Activated CD4-positive, alpha-beta memory T cell treated with anti-CD3 and anti-CD28 coated beads for 36 hours (primary cell): ENCODE data around the gene ELAVL2. TPM values are rescaled to one million over a fixed set of nuclear protein-coding genes. Genes with fewer than 3 reads are reported as not detected.

ENCODE experiments used
- CTCF ChIA-PET: fragments of 350-600 bp; sonication (Branson Sonifier 250); formaldehyde crosslinking; loops from one replicate; lab custom pipeline; 2021; ENCODE audit warnings: antibody characterized with exemption, inconsistent platforms; lab: Charles Lee
- POLR2A ChIA-PET: fragments of 350-600 bp; sonication (Branson Sonifier 250); formaldehyde crosslinking; loops from one replicate; lab custom pipeline; 2021; ENCODE audit warnings: antibody characterized with exemption; lab: Charles Lee
- DNase-seq: peaks from one replicate; pipeline ENCODE4 v3.0.0-alpha.2; 2020
- H3K27ac Mint-ChIP-seq: one replicate; pipeline ENCODE4 v1.8.0; 2021; ENCODE audit warnings: mixed read lengths
- H3K27me3 Mint-ChIP-seq: one replicate; pipeline ENCODE4 v1.8.0; 2021; ENCODE audit warnings: mixed read lengths
- H3K36me3 Mint-ChIP-seq: one replicate; pipeline ENCODE4 v1.8.0; 2021; ENCODE audit warnings: mixed read lengths
- H3K4me1 Mint-ChIP-seq: one replicate; pipeline ENCODE4 v1.8.0; 2021; ENCODE audit warnings: low read depth, mixed read lengths
- H3K4me3 Mint-ChIP-seq: one replicate; pipeline ENCODE4 v1.8.0; 2021; ENCODE audit warnings: mild to moderate bottlenecking, mixed read lengths
- H3K9me3 Mint-ChIP-seq: one replicate; pipeline ENCODE4 v1.8.0; 2021; ENCODE audit warnings: mixed read lengths
- intact Hi-C: fragments of 100-400 bp; cut with micrococcal nuclease; formaldehyde crosslinking; loops from one replicate; pipeline ENCODE4 v1.15.1; 2023
- total RNA-seq, 2 experiments: library from RNA; stranded (reverse); gene quantifications; one replicate each; pipeline ENCODE4 v1.2.3, GENCODE V29; 2021

Gene ELAVL2
- total RNA-seq, 2 experiments from 2014 or later = not detected

GRCh38 chr9:23829580-23830475 is 3.8 kb upstream of the ELAVL2 start:
- no peaks in the 10 kb centered on the region for H3K9me3 Mint-ChIP-seq

DNA sequence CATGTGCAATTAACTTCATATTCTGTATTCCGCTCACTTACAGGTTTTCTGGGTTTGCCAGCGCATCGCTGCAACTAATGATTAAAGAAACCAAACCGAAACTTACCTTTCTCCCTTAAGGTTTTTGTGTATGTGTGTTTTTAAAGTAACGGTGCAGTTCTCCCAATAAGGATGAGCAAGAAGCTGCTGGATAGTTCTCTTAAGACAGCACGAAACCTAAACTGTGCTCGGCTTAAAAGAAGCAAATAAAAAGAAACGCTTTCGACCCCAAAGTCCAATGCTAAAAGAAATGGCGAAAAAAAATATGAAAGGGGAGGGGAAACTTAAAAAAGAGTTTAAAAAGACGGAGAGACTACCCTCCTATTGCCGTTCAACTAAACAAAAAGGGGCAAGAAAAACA is 340 bp downstream of the ELAVL2 start:
- Mint-ChIP-seq H3K9me3 (no peaks in the 10 kb centered on the region), H3K4me1 (no peaks in the 10 kb centered on the region), H3K4me3 (no peak overlapping the region), H3K36me3 (peaks cover 8% of the 10 kb centered on the region), H3K27ac (no peak overlapping the region), H3K27me3 (peaks cover 53% of the 10 kb centered on the region)
- POLR2A ChIA-PET = no interaction called here
- CTCF ChIA-PET = no interaction called here
- DNase-seq = no peak
- intact Hi-C loops = loop anchor here (10.0 kb wide), 1 partner anchor 1851 kb away; no protein-coding TSS in a partner anchor

More at GRCh38 chr9:23829580-23830475, 3.8 kb upstream of the ELAVL2 start:
- Mint-ChIP-seq H3K4me1 (no peaks in the 10 kb centered on the region), H3K36me3 (peaks cover 2% of the 10 kb centered on the region), H3K27ac (no peak overlapping the region), H3K27me3 (peaks cover 34% of the 10 kb centered on the region), H3K4me3 (no peak overlapping the region)
- CTCF ChIA-PET = no interaction called here
- POLR2A ChIA-PET = no interaction called here
- DNase-seq = no peak
- intact Hi-C loops = loop anchor here (10.0 kb wide), 1 partner anchor 1855 kb away; no protein-coding TSS in a partner anchor

GRCh38 chr9:23824830-23825591 is 1.0 kb downstream of the ELAVL2 start:
- H3K9me3 Mint-ChIP-seq = no peaks in the 10 kb centered on the region
- POLR2A ChIA-PET = no interaction called here
- H3K36me3 Mint-ChIP-seq = peaks cover 10% of the 10 kb centered on the region
- DNase-seq = no peak
- no peak overlapping the region for H3K27ac Mint-ChIP-seq
- CTCF ChIA-PET = no interaction called here
- intact Hi-C loops = loop anchor here (10.0 kb wide), 1 partner anchor 1850 kb away; no protein-coding TSS in a partner anchor
- H3K4me1 Mint-ChIP-seq = no peaks in the 10 kb centered on the region
- peaks cover 52% of the 10 kb centered on the region for H3K27me3 Mint-ChIP-seq
- H3K4me3 Mint-ChIP-seq = no peak overlapping the region

DNA sequence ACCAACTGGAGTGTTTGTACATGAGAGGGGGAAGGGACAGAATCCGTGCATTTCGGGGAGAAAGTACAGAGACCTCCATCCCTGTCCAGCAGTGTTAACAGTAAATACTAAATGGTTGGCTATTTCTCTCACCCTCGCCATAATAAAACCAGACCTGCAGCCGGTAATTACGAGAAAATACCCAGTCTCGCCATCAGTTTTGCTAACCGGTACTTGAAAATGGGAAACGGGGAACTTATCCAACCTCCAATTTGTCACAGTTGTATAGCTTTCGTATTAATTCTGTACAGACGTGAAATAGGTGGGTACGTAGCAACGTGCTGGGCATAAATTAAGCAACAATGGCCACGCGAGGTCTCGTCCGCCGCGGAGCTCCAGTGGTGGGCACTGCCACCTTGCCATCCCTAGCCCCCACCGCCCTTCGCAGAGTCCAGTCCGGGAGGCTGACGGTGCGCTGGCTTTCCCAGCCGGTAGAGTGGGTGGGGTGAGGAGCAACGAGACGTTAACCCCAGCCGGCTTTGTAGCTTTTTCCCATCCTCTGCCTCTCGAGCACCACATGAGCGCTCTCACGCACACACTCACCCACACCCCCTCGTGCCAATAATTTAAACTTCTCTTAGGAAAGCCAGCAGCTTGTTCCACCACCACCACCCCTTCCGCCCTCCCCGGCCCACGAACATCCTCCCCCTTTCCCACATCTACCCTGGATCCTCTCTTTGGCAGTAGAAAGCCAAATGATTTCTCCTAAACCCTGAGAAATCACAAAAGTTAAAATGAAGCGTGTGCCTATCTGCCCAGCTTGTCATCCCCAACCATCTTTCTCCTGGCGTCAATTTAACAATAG is 1.8 kb downstream of the ELAVL2 start:
- CTCF ChIA-PET = no interaction called here
- intact Hi-C loops = loop anchor here (10.0 kb wide), 1 partner anchor 1849 kb away; no protein-coding TSS in a partner anchor
- no peak overlapping the region for H3K4me3 Mint-ChIP-seq
- peaks cover 11% of the 10 kb centered on the region for H3K36me3 Mint-ChIP-seq
- H3K4me1 Mint-ChIP-seq = no peaks in the 10 kb centered on the region
- H3K27ac Mint-ChIP-seq = no peak overlapping the region
- DNase-seq = no peak
- no peaks in the 10 kb centered on the region for H3K9me3 Mint-ChIP-seq
- peaks cover 52% of the 10 kb centered on the region for H3K27me3 Mint-ChIP-seq
- POLR2A ChIA-PET = no interaction called here

- H3K27ac Mint-ChIP-seq = no peak overlapping the region
- H3K36me3 Mint-ChIP-seq = peaks cover 9% of the 10 kb centered on the region
- intact Hi-C loops = loop anchor here (10.0 kb wide), 1 partner anchor 1848 kb away; no protein-coding TSS in a partner anchor
These were observed 2.8 kb downstream of the ELAVL2 start for GRCh38 chr9:23823269-23823668.

GRCh38 chr9:23822261-23823169 is 3.5 kb downstream of the ELAVL2 start:
- intact Hi-C loops = loop anchor here (10.0 kb wide), 1 partner anchor 1848 kb away; no protein-coding TSS in a partner anchor
- Mint-ChIP-seq H3K36me3 (peaks cover 9% of the 10 kb centered on the region), H3K27ac (no peak overlapping the region), H3K27me3 (peaks cover 47% of the 10 kb centered on the region), H3K4me3 (no peak overlapping the region), H3K4me1 (no peaks in the 10 kb centered on the region), H3K9me3 (no peaks in the 10 kb centered on the region)
- CTCF ChIA-PET = no interaction called here
- no peak for DNase-seq
- POLR2A ChIA-PET = no interaction called here

More at GRCh38 chr9:23823269-23823668, 2.8 kb downstream of the ELAVL2 start:
- H3K4me1 Mint-ChIP-seq = no peaks in the 10 kb centered on the region
- DNase-seq = no peak
- H3K4me3 Mint-ChIP-seq = no peak overlapping the region
- H3K9me3 Mint-ChIP-seq = no peaks in the 10 kb centered on the region
- H3K27me3 Mint-ChIP-seq = peaks cover 50% of the 10 kb centered on the region
- ChIA-PET POLR2A (no interaction called here), CTCF (no interaction called here)

GRCh38 chr9:23821375-23822181 is 4.5 kb downstream of the ELAVL2 start:
- no peak overlapping the region for H3K27ac Mint-ChIP-seq
- DNase-seq = no peak
- peaks cover 9% of the 10 kb centered on the region for H3K36me3 Mint-ChIP-seq
- H3K9me3 Mint-ChIP-seq = no peaks in the 10 kb centered on the region
- intact Hi-C loops = loop anchor here (10.0 kb wide), 1 partner anchor 1847 kb away; no protein-coding TSS in a partner anchor
- no peak overlapping the region for H3K4me3 Mint-ChIP-seq
- POLR2A ChIA-PET = no interaction called here
- no peaks in the 10 kb centered on the region for H3K4me1 Mint-ChIP-seq
- CTCF ChIA-PET = no interaction called here
- H3K27me3 Mint-ChIP-seq = peaks cover 42% of the 10 kb centered on the region

DNA sequence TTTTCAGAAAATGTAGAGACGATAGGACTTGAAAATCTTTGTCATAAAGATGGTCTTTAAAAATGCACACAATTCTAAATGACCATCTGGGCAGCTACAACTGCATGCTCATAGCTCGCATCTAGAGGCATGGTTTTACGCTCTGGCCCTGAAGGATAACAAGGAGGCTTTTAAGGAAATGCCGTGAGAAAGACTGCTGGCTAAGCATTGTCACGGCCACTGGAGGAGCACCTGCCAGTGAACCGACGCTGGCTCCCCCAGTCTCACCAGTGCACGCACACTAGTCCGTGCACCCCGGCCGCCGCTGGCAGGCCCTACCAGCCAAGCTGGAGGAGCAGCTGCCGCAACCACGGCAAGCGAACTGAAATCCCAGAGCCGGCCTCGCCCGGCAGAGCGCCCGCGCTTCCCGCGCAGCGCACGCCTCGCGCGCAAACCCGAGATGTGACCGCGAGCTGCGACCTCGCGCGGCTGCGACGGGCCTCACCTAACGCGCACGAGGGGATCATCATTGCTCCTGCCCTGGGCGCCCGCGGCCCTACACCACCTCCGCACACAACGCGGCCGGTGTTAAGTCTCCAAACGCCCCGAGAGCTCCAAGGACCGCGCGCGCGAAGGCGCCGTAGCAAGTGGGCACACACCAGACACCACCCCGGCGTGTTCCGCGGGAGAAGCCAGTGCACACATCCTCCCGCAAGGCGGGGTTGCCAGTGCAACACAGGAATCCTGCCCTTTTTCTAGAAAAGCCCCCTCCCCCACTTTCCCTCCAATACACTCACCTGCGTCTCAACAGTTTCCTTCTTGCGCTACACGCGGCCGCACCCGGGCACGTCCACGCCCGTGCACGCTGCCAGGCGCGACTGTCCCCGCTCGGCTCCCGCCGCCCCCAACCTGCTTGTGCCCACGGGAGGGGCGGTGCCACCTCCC is 5.3 kb downstream of the ELAVL2 start:
- POLR2A ChIA-PET = no interaction called here
- no peak for DNase-seq
- H3K9me3 Mint-ChIP-seq = no peaks in the 10 kb centered on the region

DNA sequence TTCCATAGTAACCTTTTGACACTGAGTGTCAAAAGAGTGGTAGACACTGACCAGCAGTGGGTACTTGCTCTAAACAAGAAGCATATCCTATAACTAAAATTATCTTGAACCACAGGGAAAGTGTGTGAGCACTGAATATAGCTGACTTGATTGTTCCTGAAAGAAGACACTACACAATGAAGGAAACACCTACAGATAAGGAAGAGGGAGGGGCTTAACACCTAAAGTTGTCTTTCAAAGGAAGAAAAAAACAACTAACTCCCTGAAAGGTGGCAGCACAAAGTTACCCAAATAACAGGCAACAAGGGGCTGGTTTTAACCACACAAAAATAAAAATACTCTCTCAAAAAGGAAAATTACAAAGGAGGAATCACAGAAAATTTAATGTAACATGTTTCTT is 6.6 kb downstream of the ELAVL2 start:
- H3K27me3 Mint-ChIP-seq = peaks cover 42% of the 10 kb centered on the region
- H3K36me3 Mint-ChIP-seq = peaks cover 9% of the 10 kb centered on the region
- H3K4me3 Mint-ChIP-seq = no peak overlapping the region
- intact Hi-C loops = no loop called here
- CTCF ChIA-PET = no interaction called here
- DNase-seq = no peak
- no peaks in the 10 kb centered on the region for H3K9me3 Mint-ChIP-seq
- no peak overlapping the region for H3K27ac Mint-ChIP-seq
- no peaks in the 10 kb centered on the region for H3K4me1 Mint-ChIP-seq
- POLR2A ChIA-PET = no interaction called here

More for the DNA sequence above, 5.3 kb downstream of the ELAVL2 start:
- no peak overlapping the region for H3K4me3 Mint-ChIP-seq
- H3K36me3 Mint-ChIP-seq = peaks cover 9% of the 10 kb centered on the region
- no peaks in the 10 kb centered on the region for H3K4me1 Mint-ChIP-seq
- intact Hi-C loops = loop anchor here (10.0 kb wide), 1 partner anchor 1846 kb away; no protein-coding TSS in a partner anchor
- peaks cover 42% of the 10 kb centered on the region for H3K27me3 Mint-ChIP-seq
- CTCF ChIA-PET = no interaction called here
- H3K27ac Mint-ChIP-seq = no peak overlapping the region
